Loucy (cell line): ENCODE results near the gene OR52B6.

ENCODE experiments used
- H2AFZ ChIP-seq: fragments of 200-600 bp; sonication (generic); 2 replicates; pipeline ENCODE4 v1.6.0; 2016; ENCODE audit warnings: antibody characterized with exemption, mild to moderate bottlenecking, low read length, moderate library complexity
- H3F3A ChIP-seq: fragments of 200-600 bp; 2 replicates; pipeline ENCODE4 v1.6.0; 2016; ENCODE audit warnings: antibody characterized with exemption, low read depth, mild to moderate bottlenecking
- H3K27me3 ChIP-seq: fragments of 200-600 bp; sonication (generic); 2 replicates; pipeline ENCODE4 v1.6.1; 2014; ENCODE audit warnings: low read length, mild to moderate bottlenecking; ENCODE audit not compliant: insufficient read depth, poor library complexity, severe bottlenecking
- H3K36me3 ChIP-seq: fragments of 200-600 bp; sonication (generic); 2 replicates; pipeline ENCODE4 v1.6.1; 2016; ENCODE audit warnings: low read length; ENCODE audit not compliant: insufficient read depth
- H3K4me1 ChIP-seq: fragments of 200-600 bp; sonication (generic); 2 replicates; pipeline ENCODE4 v1.5.1; 2014; ENCODE audit warnings: low read length, mild to moderate bottlenecking; ENCODE audit not compliant: insufficient read depth, poor library complexity, severe bottlenecking
- H3K4me2 ChIP-seq: fragments of 200-600 bp; sonication (generic); 2 replicates; pipeline ENCODE4 v1.6.0; 2014; ENCODE audit warnings: antibody characterized with exemption, low read length, low read depth, mild to moderate bottlenecking; ENCODE audit not compliant: poor library complexity, severe bottlenecking
- H3K4me3 ChIP-seq: fragments of 200-600 bp; sonication (generic); 2 replicates; pipeline ENCODE4 v1.5.1; 2014; ENCODE audit warnings: low read length, mild to moderate bottlenecking, mixed read lengths; ENCODE audit not compliant: poor library complexity, severe bottlenecking
- H3K79me2 ChIP-seq: fragments of 200-600 bp; sonication (generic); 2 replicates; pipeline ENCODE4 v1.6.1; 2014; ENCODE audit warnings: low read length; ENCODE audit not compliant: insufficient read depth
- H3K9ac ChIP-seq: fragments of 200-600 bp; sonication (generic); 2 replicates; pipeline ENCODE4 v1.6.0; 2014; ENCODE audit warnings: mild to moderate bottlenecking, low read depth, low read length, moderate library complexity; ENCODE audit not compliant: poor library complexity, severe bottlenecking
- H3K9me2 ChIP-seq: fragments of 200-600 bp; sonication (generic); replicated peaks from 2 replicates; pipeline ENCODE4 v1.6.1; 2016; ENCODE audit warnings: low read depth, low read length, mixed read lengths
- H3K9me3 ChIP-seq: fragments of 200-600 bp; sonication (generic); 2 replicates; pipeline ENCODE4 v1.6.1; 2014; ENCODE audit warnings: mild to moderate bottlenecking, antibody characterized with exemption, low read length, low read depth; ENCODE audit not compliant: insufficient read depth
- H4K20me1 ChIP-seq: fragments of 200-600 bp; sonication (generic); 2 replicates; pipeline ENCODE4 v1.6.0; 2014; ENCODE audit warnings: antibody characterized with exemption, low read length, mild to moderate bottlenecking; ENCODE audit not compliant: insufficient read depth, poor library complexity, severe bottlenecking
- EZH2phosphoT487 ChIP-seq: fragments of 200-600 bp; IDR thresholded peaks from 2 replicates; pipeline ENCODE4 v1.6.1; 2018; ENCODE audit warnings: antibody characterized with exemption, mild to moderate bottlenecking, moderate library complexity, borderline replicate concordance
- TF ChIP-seq, protein P1 (sequence below): fragments of 200-600 bp; sonication (generic); conservative IDR thresholded peaks from 2 replicates; pipeline ENCODE4 v1.5.1; 2014; ENCODE audit warnings: mild to moderate bottlenecking, antibody characterized with exemption, low read length

Gene OR52B6

DNA sequence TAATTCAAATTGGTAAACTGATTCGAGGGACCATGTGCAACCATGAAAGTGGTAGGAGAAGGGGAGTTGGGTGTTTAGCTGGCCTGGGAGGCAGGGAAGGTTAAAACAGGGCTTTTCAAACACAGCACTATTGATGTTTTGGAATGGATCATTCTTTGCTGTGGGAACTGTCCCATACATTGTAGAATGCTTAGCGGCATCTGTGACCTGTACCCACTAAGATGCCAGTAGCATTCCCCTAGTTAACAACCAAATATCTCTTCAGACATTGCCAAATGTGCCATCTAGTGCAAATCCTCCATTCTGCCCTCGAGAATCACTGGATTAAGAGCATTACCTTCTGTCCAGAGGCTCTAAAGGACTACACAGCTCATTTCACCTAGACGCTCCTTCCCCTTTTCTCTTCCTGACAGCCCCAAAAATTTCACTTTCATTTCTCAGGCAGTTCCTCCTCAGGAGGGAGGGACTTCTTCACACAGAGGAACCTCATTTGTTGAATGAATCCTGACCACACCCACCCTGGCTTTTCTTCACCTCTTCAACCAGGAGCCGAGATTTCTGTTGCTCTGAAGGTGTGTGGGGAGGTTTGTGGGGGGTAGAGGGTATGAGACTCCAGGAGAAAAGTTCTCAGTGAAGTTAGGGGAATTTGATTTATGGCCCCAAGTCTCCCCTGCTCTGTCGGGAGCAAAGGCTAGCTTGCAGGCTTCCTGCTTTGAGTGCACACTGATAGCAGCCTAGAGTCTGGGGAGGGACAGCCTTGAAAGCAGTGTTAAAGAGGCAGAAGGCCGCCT is 44.0 kb downstream of the OR52B6 start, which contains the start of gene TRIM34:
TSS of gene TRIM34 (plus strand) at position 513 of the 791 bp plus-strand sequence. CDS start 7,331 bp downstream, outside the sequence.
- Histone ChIP-seq H3K4me1 (peaks cover 29% of the 10 kb centered on the region), H2AFZ (peak within 1 kb of the TSS; percentile 86), H3K9me3 (no peaks in the 10 kb centered on the region), H3K4me2 (peak within 1 kb of the TSS; percentile 87), H3K9me2 (no peaks in the 10 kb centered on the region), H4K20me1 (no peaks in the 10 kb centered on the region), H3K27me3 (no peaks in the 10 kb centered on the region), H3K4me3 (peak within 1 kb of the TSS; percentile 85), H3F3A (no peaks in the 10 kb centered on the region), H3K36me3 (no peaks in the 10 kb centered on the region), H3K9ac (peak within 1 kb of the TSS; percentile 79), H3K79me2 (0 out of 2 replicates have a peak, but pooled peaks cover 5% of the 10 kb centered on the region)
- TF ChIP-seq, protein P1, sequence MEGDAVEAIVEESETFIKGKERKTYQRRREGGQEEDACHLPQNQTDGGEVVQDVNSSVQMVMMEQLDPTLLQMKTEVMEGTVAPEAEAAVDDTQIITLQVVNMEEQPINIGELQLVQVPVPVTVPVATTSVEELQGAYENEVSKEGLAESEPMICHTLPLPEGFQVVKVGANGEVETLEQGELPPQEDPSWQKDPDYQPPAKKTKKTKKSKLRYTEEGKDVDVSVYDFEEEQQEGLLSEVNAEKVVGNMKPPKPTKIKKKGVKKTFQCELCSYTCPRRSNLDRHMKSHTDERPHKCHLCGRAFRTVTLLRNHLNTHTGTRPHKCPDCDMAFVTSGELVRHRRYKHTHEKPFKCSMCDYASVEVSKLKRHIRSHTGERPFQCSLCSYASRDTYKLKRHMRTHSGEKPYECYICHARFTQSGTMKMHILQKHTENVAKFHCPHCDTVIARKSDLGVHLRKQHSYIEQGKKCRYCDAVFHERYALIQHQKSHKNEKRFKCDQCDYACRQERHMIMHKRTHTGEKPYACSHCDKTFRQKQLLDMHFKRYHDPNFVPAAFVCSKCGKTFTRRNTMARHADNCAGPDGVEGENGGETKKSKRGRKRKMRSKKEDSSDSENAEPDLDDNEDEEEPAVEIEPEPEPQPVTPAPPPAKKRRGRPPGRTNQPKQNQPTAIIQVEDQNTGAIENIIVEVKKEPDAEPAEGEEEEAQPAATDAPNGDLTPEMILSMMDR: no peak

DNA sequence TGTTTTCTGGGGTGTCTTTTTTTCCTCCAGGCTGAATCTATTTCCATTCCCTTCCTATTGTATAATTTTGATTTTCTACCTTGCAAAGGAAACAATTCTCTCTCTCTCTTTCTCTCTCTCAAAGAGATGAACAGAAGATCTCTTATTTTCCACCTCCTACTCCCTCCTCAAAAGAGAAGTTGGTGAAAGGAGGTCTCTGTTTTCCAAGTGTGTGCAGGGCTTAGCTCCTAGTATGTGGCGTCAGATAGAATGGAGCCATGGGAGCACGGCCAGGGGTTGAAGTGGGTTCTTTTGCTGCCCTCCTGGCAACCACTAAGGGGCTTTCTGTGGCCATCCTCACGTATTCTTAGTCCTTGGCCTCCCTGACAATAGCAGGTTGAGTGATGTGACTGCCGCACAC is 44.6 kb downstream of the OR52B6 start:
- no peaks in the 10 kb centered on the region for H3K9me2 ChIP-seq
- H3K9me3 ChIP-seq: no peaks in the 10 kb centered on the region
- peak overlapping the region; percentile 86 for H2AFZ ChIP-seq
- 0 out of 2 replicates have a peak, but pooled peaks cover 5% of the 10 kb centered on the region for H3K79me2 ChIP-seq
- peak overlapping the region; percentile 79 for H3K9ac ChIP-seq
- H3K27me3 ChIP-seq: no peaks in the 10 kb centered on the region
- peaks cover 29% of the 10 kb centered on the region for H3K4me1 ChIP-seq
- H3K4me3 ChIP-seq: peak overlapping the region; percentile 85
- TF ChIP-seq, protein P1: no peak
- no peak for TF ChIP-seq EZH2phosphoT487
- H4K20me1 ChIP-seq: no peaks in the 10 kb centered on the region
- H3K36me3 ChIP-seq: no peaks in the 10 kb centered on the region
- peak overlapping the region; percentile 87 for H3K4me2 ChIP-seq
- H3F3A ChIP-seq: no peaks in the 10 kb centered on the region

DNA sequence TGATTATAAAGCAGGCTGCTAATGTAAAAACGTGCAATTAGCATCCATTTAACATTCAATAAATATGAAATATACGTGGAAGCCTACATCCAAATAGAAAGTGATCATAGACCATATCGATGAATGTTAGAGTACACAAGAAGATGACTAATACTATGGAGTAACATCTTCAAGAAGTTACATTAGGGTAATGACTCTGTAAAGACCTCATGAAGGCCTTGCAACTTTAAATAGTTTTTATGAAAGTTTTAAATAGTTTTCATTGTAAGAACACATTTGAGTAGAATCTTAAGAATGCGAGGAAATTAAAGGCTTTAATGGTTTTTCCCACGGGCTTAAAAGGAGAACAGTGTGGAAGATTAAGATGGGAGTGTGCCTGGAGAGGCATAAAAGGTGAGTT is 45.5 kb downstream of the OR52B6 start:
- Histone ChIP-seq H3K4me2 (peak overlapping the region; percentile 87), H2AFZ (no peak overlapping the region), H3K4me1 (peaks cover 29% of the 10 kb centered on the region), H3K27me3 (no peaks in the 10 kb centered on the region), H3K9ac (no peak overlapping the region), H3K9me3 (no peaks in the 10 kb centered on the region), H3K9me2 (no peaks in the 10 kb centered on the region), H3F3A (no peaks in the 10 kb centered on the region), H3K36me3 (no peaks in the 10 kb centered on the region), H4K20me1 (no peaks in the 10 kb centered on the region), H3K4me3 (peak overlapping the region; percentile 85), H3K79me2 (0 out of 2 replicates have a peak, but pooled peaks cover 5% of the 10 kb centered on the region)
- TF ChIP-seq EZH2phosphoT487: no peak
- TF ChIP-seq, protein P1: no peak
